Measurements from ENCODE around the gene SFTPA2.
"Not testable (repeated sequence)": the region's sequence is repeated elsewhere in the genome, so short reads cannot be mapped to it uniquely, and the experiment has no call there.

SFTPA2 gene

GRCh38 chr10:79563426-79563825, 3.2 kb upstream of the SFTPA2 start:
- Histone ChIP-seq H3K36me3 (no peaks in the 10 kb centered on the region), H3K27me3 (peaks cover 9% of the 10 kb centered on the region), H3K9me3 (no peaks in the 10 kb centered on the region), H3K4me3 (ENCODE audit: low read depth, low read length) (no peak overlapping the region), H3K4me1 (no peaks in the 10 kb centered on the region)
- DNase-seq, result no peak
- no peak for TF ChIP-seq CTCF (IDR thresholded peaks at IDR 0.05; ENCODE audit: low read depth, low read length)

GRCh38 chr10:79562135-79562756, 2.0 kb upstream of the SFTPA2 start:
- H3K36me3 ChIP-seq, result no peaks in the 10 kb centered on the region
- no peak overlapping the region for H3K4me3 ChIP-seq (ENCODE audit: low read depth, low read length)
- no peaks in the 10 kb centered on the region for H3K4me1 ChIP-seq
- H3K9me3 ChIP-seq, result no peaks in the 10 kb centered on the region
- TF ChIP-seq CTCF (IDR thresholded peaks at IDR 0.05; ENCODE audit: low read depth, low read length), result peak; percentile 91
- peaks cover 9% of the 10 kb centered on the region for H3K27me3 ChIP-seq
- DNase-seq, result peak; percentile 69

GRCh38 chr10:79561257-79561656, 1.1 kb upstream of the SFTPA2 start:
- H3K9me3 ChIP-seq, result no peaks in the 10 kb centered on the region
- no peaks in the 10 kb centered on the region for H3K36me3 ChIP-seq
- H3K4me3 ChIP-seq (ENCODE audit: low read depth, low read length), result no peak overlapping the region
- DNase-seq, result no peak
- H3K4me1 ChIP-seq, result no peaks in the 10 kb centered on the region
- peaks cover 9% of the 10 kb centered on the region for H3K27me3 ChIP-seq
- no peak for TF ChIP-seq CTCF (IDR thresholded peaks at IDR 0.05; ENCODE audit: low read depth, low read length)

- H3K36me3 ChIP-seq, result no peaks in the 10 kb centered on the region
- DNase-seq, result no peak
- no peaks in the 10 kb centered on the region for H3K9me3 ChIP-seq
- no peaks in the 10 kb centered on the region for H3K4me1 ChIP-seq
- H3K4me3 ChIP-seq (ENCODE audit: low read depth, low read length), result no peak overlapping the region
- H3K27me3 ChIP-seq, result no peaks in the 10 kb centered on the region; the same call in 1 of the 2 replicates
- no peak for TF ChIP-seq CTCF (IDR thresholded peaks at IDR 0.05; ENCODE audit: low read depth, low read length)
Observed at GRCh38 chr10:79559726-79560125, 481 bp downstream of the SFTPA2 start.

GRCh38 chr10:79556961-79557360, 3.2 kb downstream of the SFTPA2 start:
- H3K36me3 ChIP-seq; H3K27me3 ChIP-seq; DNase-seq; H3K4me1 ChIP-seq; H3K9me3 ChIP-seq; H3K4me3 ChIP-seq (ENCODE audit: low read depth, low read length): not testable (repeated sequence)

- H3K9me3 ChIP-seq, result no peaks in the 10 kb centered on the region
- H3K4me1 ChIP-seq, result no peaks in the 10 kb centered on the region
- TF ChIP-seq CTCF (IDR thresholded peaks at IDR 0.05; ENCODE audit: low read depth, low read length), result no peak
Observed at GRCh38 chr10:79555354-79556309, 4.6 kb downstream of the SFTPA2 start.

More at GRCh38 chr10:79555354-79556309, 4.6 kb downstream of the SFTPA2 start:
- Histone ChIP-seq H3K36me3 (no peaks in the 10 kb centered on the region), H3K27me3 (peaks cover 7% of the 10 kb centered on the region; the same call in 1 of the 2 replicates), H3K4me3 (ENCODE audit: low read depth, low read length) (no peak overlapping the region)
- DNase-seq, result no peak

Measured in BE2C (cell line).